Globus pallidus (tissue), 1 donor: ENCODE measurements around the gene SSC5D.
A peak's percentile ranks its signal among the peaks of the same experiment; 100 is the strongest.
"Not testable (repeated sequence)": the region's sequence is repeated elsewhere in the genome, so short reads cannot be mapped to it uniquely, and the experiment has no call there.

Experiments used
- DNase-seq: peaks from one replicate; pipeline ENCODE4 v3.0.0-alpha.2; 2015; ENCODE audit warnings: low spot score

SSC5D gene

GRCh38 chr19:55503502-55504251 is 15.4 kb downstream of the SSC5D start:
- DNase-seq: peak; percentile 93

- DNase-seq: no peak
Measured at GRCh38 chr19:55504252-55504603, 16.0 kb downstream of the SSC5D start.

GRCh38 chr19:55504981-55505380 is 16.7 kb downstream of the SSC5D start:
- DNase-seq: no peak

GRCh38 chr19:55508120-55508519 is 19.9 kb downstream of the SSC5D start:
- no peak for DNase-seq

- DNase-seq: peak; percentile 90
Measured at GRCh38 chr19:55516878-55517620, 28.8 kb downstream of the SSC5D start.

GRCh38 chr19:55519451-55520311 is 31.4 kb downstream of the SSC5D start:
- DNase-seq: no peak

- no peak for DNase-seq
Measured at GRCh38 chr19:55520691-55521292, 32.6 kb downstream of the SSC5D start.

GRCh38 chr19:55525289-55526101 is 37.3 kb downstream of the SSC5D start:
- no peak for DNase-seq

GRCh38 chr19:55526216-55527196 is 38.3 kb downstream of the SSC5D start:
- no peak for DNase-seq

- no peak for DNase-seq
Measured at GRCh38 chr19:55527197-55528029, 39.2 kb downstream of the SSC5D start.

- DNase-seq: no peak
Measured at GRCh38 chr19:55528030-55528803, 40.0 kb downstream of the SSC5D start.

- DNase-seq: no peak
Measured at GRCh38 chr19:55529636-55530234, 41.5 kb downstream of the SSC5D start.

- no peak for DNase-seq
Measured at GRCh38 chr19:55530996-55531395, 42.8 kb downstream of the SSC5D start.

- not testable (repeated sequence) for DNase-seq
Measured at GRCh38 chr19:55534280-55534679, 46.0 kb downstream of the SSC5D start.

- DNase-seq: no peak
Measured at GRCh38 chr19:55535173-55535964, 47.1 kb downstream of the SSC5D start.

- DNase-seq: no peak
Measured at GRCh38 chr19:55535965-55536350, 47.7 kb downstream of the SSC5D start.

- DNase-seq: no peak
Measured at GRCh38 chr19:55536366-55536765, 48.1 kb downstream of the SSC5D start.
